Liver (tissue), 9 donors: ENCODE data around the gene GABRR3. TPM values are rescaled to one million over a fixed set of nuclear protein-coding genes. Genes with fewer than 3 reads are reported as not detected.

ENCODE experiments used
- DNase-seq: peaks from one replicate; pipeline ENCODE4 v3.0.0-alpha.2; 2017; ENCODE audit warnings: low spot score
- H3K27ac ChIP-seq, 2 donors: one replicate each; pipeline ENCODE4 v1.7.0; 2013; ENCODE audit warnings: inconsistent platforms in 2 of 2, low read length in 2 of 2, control low read depth in 1 of 2, low read depth in 1 of 2, mild to moderate bottlenecking in 1 of 2
- H3K27me3 ChIP-seq, 4 donors: one replicate each; pipeline versions ENCODE4 v1.6.1 to v1.7.0; 2013; ENCODE audit warnings: low read length in 3 of 4, inconsistent platforms in 1 of 4, mild to moderate bottlenecking in 1 of 4, moderate library complexity in 1 of 4; ENCODE audit not compliant: control insufficient read depth in 4 of 4, insufficient read depth in 4 of 4
- H3K36me3 ChIP-seq, 4 donors: one replicate each; pipeline versions ENCODE4 v1.6.1 to v1.7.0; 2013; ENCODE audit warnings: low read length in 3 of 4, mild to moderate bottlenecking in 3 of 4, low read depth in 1 of 4, moderate library complexity in 1 of 4; ENCODE audit not compliant: control insufficient read depth in 4 of 4, insufficient read depth in 3 of 4
- H3K4me1 ChIP-seq, 4 donors: one replicate each; pipeline versions ENCODE4 v1.6.1 to v1.7.0; 2013; ENCODE audit warnings: low read length in 3 of 4, mild to moderate bottlenecking in 3 of 4, moderate library complexity in 1 of 4; ENCODE audit not compliant: control insufficient read depth in 4 of 4, insufficient read depth in 4 of 4
- H3K4me3 ChIP-seq, 3 donors: one replicate each; pipeline versions ENCODE4 v1.6.1 to v1.7.0; 2013; ENCODE audit warnings: low read length in 3 of 3, control low read depth in 1 of 3, low read depth in 1 of 3, mild to moderate bottlenecking in 1 of 3
- H3K9ac ChIP-seq, 2 donors: one replicate each; pipeline ENCODE4 v1.7.0; 2013; ENCODE audit warnings: low read length in 2 of 2, mild to moderate bottlenecking in 2 of 2, moderate library complexity in 2 of 2, control low read depth in 1 of 2, low read depth in 1 of 2
- H3K9me3 ChIP-seq, 4 donors: one replicate each; pipeline versions ENCODE4 v1.6.1 to v1.7.0; 2013; ENCODE audit warnings: low read length in 3 of 4; ENCODE audit not compliant: control insufficient read depth in 4 of 4
- ATF3 ChIP-seq: IDR thresholded peaks from 2 replicates; pipeline ENCODE4 v1.6.1; 2016; ENCODE audit warnings: antibody characterized with exemption
- EGR1 ChIP-seq, 2 donors: IDR thresholded peaks; 2 replicates each; pipeline ENCODE4 v1.6.1; 2016 to 2018; ENCODE audit warnings: antibody characterized with exemption in 2 of 2, low read depth in 2 of 2
- FOXA2 ChIP-seq: IDR thresholded peaks from 2 replicates; pipeline ENCODE4 v1.6.1; 2016; ENCODE audit warnings: antibody characterized with exemption
- GABPA ChIP-seq, 2 donors: IDR thresholded peaks in 1 of 2; conservative IDR thresholded peaks in 1 of 2; 2 replicates each; pipeline ENCODE4 v1.6.1; 2016; ENCODE audit warnings: antibody characterized with exemption in 2 of 2, mild to moderate bottlenecking in 1 of 2, moderate library complexity in 1 of 2
- HNF4G ChIP-seq: IDR thresholded peaks from 2 replicates; pipeline ENCODE4 v1.6.1; 2016; ENCODE audit warnings: antibody characterized with exemption
- NR2F2 ChIP-seq: IDR thresholded peaks from 2 replicates; pipeline ENCODE4 v1.6.1; 2016; ENCODE audit warnings: antibody characterized with exemption
- RAD21 ChIP-seq, 2 donors: IDR thresholded peaks; 2 replicates each; pipeline ENCODE4 v1.6.1; 2016; ENCODE audit warnings: antibody characterized with exemption in 2 of 2, mild to moderate bottlenecking in 2 of 2
- REST ChIP-seq: IDR thresholded peaks from 2 replicates; pipeline ENCODE4 v1.6.1; 2016; ENCODE audit warnings: antibody characterized with exemption, mild to moderate bottlenecking
- RXRA ChIP-seq, 2 donors: IDR thresholded peaks; 2 replicates each; pipeline ENCODE4 v1.6.1; 2017 to 2018; ENCODE audit warnings: antibody characterized with exemption in 2 of 2, mild to moderate bottlenecking in 1 of 2
- SP1 ChIP-seq: IDR thresholded peaks from 2 replicates; pipeline ENCODE4 v1.6.1; 2018; ENCODE audit warnings: antibody characterized with exemption, mild to moderate bottlenecking
- TAF1 ChIP-seq: conservative IDR thresholded peaks from 2 replicates; pipeline ENCODE4 v1.6.1; 2016; ENCODE audit warnings: antibody characterized with exemption, mild to moderate bottlenecking
- YY1 ChIP-seq: IDR thresholded peaks from 2 replicates; pipeline ENCODE4 v1.6.1; 2016; ENCODE audit warnings: antibody characterized with exemption, mild to moderate bottlenecking
- ZBTB33 ChIP-seq: IDR thresholded peaks from 2 replicates; pipeline ENCODE4 v1.6.1; 2016; ENCODE audit warnings: antibody characterized with exemption
- WGBS: extraction: QIAGEN DNeasy Blood & Tissue Kit; methylation state at CpG from one replicate; pipeline ENCODE4 v1.1.7; 2013; 5-methylcytosine and 5-hydroxymethylcytosine counted together
- polyA plus RNA-seq, 2 donors: library from polyadenylated mRNA; stranded (reverse) in 1 of 2; unstranded in 1 of 2; fragments of 200-250 nt in 1 of 2; fragments of >200 nt in 1 of 2; fragmentation: Nextera tagmentation in 1 of 2; extraction: Ambion mirVana in 1 of 2; gene quantifications; one replicate each; pipeline versions ENCODE4 v1.2.1 to v1.2.3, GENCODE V29; 2013 to 2015
- total RNA-seq, 2 donors: library from RNA; depleted of rRNA; stranded (reverse); fragments of >200 nt; gene quantifications; one replicate each; pipeline ENCODE4 v1.2.3, GENCODE V29; 2014
- donor health status: healthy.
- donor health status: healthy.
- donor health status: healthy.
- donor health status: healthy.
- donor health status: healthy.

GABRR3 gene
- total and polyA plus RNA-seq, 4 donors: not detected

- Histone ChIP-seq H3K36me3 (peaks cover 0 to 10% (median 4%) of the 10 kb centered on the region in 4 donors), H3K27me3 (no peaks in the 10 kb centered on the region), H3K9ac (no peak overlapping the region), H3K4me3 (no peak overlapping the region), H3K27ac (no peak overlapping the region), H3K9me3 (no peaks in the 10 kb centered on the region), H3K4me1 (peaks cover 0 to 20% (median 4%) of the 10 kb centered on the region in 4 donors)
- TF ChIP-seq ZBTB33 (no peak), EGR1 (IDR thresholded peaks at IDR 0.05; ENCODE audit: low read depth in 2 of 2) (no peak), YY1 (no peak), TAF1 (no peak), NR2F2 (no peak), REST (no peak), RAD21 (IDR thresholded peaks at IDR 0.05) (no peak), HNF4G (no peak), RXRA (IDR thresholded peaks at IDR 0.05) (no peak), GABPA (IDR thresholded peaks at IDR 0.05 in 1 of 2, conservative IDR thresholded peaks at IDR 0.05 in 1 of 2) (no peak), FOXA2 (no peak)
- no peak for DNase-seq
- WGBS: 85% methylated on average over 5 of the region's 5 CpGs
Measured at GRCh38 chr3:97969541-97969940, 65.6 kb downstream of the GABRR3 start.

- TF ChIP-seq FOXA2 (no peak), GABPA (IDR thresholded peaks at IDR 0.05 in 1 of 2, conservative IDR thresholded peaks at IDR 0.05 in 1 of 2) (no peak), ATF3 (no peak), EGR1 (IDR thresholded peaks at IDR 0.05; ENCODE audit: low read depth in 2 of 2) (no peak), SP1 (no peak), ZBTB33 (no peak), RAD21 (IDR thresholded peaks at IDR 0.05) (no peak)
- no peak for DNase-seq
- Histone ChIP-seq H3K9me3 (no peaks in the 10 kb centered on the region), H3K4me3 (no peak overlapping the region), H3K27ac (no peak overlapping the region), H3K9ac (no peak overlapping the region), H3K27me3 (no peaks in the 10 kb centered on the region), H3K36me3 (peaks cover 3 to 12% (median 4%) of the 10 kb centered on the region in 4 donors), H3K4me1 (peaks cover 0 to 20% (median 4%) of the 10 kb centered on the region in 4 donors)
- WGBS: 88% methylated on average over 1 of the region's 1 CpG
Measured at GRCh38 chr3:97968376-97968775, 66.7 kb downstream of the GABRR3 start.
